Measurements from ENCODE around the gene RRM2.
A peak's percentile ranks its signal among the peaks of the same experiment; 100 is the strongest.

The RRM2 gene

DNA sequence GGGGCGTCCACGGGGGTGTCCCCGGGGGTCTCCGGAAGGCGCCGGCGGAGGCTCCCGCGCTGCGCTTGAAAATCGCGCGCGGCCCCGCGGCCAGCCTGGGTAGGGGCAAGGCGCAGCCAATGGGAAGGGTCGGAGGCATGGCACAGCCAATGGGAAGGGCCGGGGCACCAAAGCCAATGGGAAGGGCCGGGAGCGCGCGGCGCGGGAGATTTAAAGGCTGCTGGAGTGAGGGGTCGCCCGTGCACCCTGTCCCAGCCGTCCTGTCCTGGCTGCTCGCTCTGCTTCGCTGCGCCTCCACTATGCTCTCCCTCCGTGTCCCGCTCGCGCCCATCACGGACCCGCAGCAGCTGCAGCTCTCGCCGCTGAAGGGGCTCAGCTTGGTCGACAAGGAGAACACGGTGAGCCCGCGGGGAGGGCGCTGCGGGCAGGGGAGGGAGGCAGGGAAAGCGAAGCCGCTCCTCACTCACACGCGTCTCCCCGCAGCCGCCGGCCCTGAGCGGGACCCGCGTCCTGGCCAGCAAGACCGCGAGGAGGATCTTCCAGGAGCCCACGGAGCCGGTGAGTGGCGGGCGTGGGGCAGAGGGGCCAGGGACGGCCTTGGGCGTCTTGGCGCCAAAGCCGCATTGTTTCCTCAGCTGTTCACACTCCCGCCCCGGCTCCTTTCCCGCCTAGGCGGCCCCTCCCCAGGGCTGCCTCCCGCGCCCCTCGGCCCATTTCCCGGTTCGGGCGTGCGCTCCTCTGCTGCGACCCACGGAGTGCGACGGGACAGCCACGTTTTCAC lies at the start of gene RRM2:
RRM2 (plus strand) TSS at position 240 of the 781 bp plus-strand sequence; CDS start at position 300, 60 bp downstream.
- DNase-seq: peak; percentile 81

DNA sequence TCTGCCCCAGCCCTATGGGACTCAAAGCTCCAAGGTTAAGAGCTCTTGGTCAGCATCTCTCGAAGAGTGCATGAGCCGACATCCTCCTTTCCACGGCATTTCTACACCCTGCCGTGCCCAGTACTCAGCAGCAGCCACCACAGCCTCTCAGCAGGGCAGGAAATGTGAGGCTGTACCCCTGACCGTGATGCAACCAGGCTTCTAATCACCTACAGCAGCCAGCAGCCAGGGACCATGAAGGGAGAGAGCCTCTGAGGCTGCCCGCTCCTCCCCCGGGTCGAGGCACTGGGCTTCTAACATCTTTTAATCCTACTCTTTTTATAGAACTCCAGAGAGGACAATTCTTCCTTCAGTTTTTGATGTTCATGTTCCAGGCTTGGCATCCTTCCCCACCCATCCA lies 48.8 kb upstream of the RRM2 start:
- no peak for DNase-seq

DNA sequence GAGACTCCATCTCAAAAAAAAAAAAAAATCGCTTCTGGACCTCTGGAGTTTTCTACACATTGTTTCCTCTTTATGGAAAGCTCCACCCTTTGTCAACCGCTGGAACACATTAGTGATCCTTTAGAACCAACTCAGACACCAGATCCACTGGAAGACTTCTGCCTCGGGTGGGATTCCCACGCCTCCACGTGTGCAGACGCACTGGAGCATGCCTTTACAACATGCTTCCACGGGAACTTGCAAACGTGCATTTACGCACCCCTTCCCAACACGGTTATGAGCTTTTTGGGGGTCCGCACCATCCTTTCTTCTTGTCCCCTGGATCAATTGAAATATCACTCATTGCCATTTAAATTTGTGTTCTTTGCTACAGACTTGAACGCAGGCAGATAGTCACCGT lies 47.4 kb upstream of the RRM2 start:
- DNase-seq: no peak

DNA sequence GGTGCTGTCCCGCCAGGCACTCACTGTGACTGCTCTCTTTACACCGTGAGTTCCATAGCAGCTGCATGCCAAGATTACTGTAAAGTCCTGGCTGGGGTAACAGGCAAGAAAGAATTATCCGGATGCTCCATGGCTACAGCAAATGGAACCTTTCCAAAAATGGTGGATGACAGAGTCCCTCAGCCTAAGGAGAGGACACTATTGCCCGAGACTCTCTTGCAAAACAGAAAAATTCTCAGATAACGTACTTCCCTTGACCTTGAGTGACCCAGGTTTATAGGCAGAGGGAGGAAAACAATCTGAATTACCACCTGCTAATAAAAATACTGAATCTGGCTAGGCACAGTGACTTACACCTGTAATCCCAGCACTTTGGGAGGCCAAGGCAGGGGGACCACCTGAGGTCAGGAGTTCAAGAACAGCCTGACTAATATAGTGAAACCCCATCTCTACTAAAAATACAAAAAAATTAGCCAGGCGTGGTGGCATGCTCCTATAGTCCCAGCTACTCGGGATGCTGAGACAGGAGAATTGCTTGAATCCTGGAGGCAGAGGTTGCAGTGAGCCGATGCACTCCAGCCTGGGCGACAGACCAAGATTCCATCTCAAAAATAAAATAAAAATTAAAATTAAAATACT lies 46.8 kb upstream of the RRM2 start:
- DNase-seq: no peak

DNA sequence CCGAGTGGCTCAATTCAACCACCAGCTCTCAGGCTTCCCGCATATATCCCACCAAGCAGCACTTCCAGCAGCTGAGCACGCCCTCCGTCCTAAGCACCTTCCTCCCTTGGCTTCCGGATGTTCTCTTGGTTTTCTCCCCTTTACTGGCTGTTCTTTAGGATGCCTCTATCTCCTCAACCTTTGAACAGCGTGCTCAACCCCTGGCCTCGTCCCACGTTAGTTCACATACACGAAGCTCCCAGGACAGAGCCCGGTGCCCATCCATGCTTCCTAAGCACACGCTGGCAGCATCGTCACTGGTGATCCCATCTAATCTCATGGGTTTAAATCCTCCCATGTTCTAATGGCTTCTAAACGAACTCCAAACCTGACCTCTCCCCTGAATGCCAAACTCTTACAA lies 46.0 kb upstream of the RRM2 start:
- DNase-seq: no peak

DNA sequence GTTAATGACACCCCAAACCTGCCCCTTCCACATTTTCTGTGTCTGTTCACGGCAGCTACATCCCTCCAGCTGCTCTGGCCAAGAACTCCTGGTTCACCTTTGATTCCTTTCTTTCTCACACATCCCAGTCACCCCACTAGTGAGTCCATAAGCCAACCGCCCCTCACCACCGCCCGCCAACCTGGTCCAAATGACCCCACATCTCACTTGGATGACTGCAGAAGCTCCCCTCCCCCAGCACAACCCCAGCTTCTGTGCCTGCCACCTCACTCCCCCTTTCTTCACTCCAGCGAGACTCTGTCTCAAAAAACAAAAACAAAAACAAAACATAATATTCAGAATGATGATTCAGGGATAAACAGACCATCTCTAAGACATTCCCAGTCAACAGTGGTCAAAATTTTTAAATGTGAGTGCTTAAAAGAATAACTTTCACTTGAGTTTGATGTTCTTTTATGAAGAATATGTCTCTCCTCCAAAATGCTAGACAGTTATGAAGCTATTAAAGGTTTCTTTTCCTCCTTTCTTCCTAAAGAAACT lies 45.5 kb upstream of the RRM2 start:
- DNase-seq: no peak

DNA sequence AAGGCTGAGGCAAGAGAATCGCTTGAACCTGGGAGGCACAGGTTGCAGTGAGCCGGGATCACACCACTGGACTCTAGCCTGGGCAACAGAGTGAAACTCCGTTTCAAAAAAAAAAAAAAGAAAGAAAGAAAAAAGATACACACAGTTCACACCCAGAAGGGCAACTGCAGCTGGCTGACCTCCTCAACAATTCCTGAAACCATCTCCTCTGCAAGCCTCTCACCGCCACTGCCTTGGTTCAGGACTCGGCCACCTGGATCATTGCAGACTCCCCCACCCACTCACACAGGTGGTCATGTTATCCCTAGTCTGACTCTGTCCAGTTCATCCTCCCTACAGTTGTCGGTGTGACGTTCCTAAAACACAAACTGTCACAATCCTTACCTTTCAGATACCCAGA lies 44.5 kb upstream of the RRM2 start:
- no peak for DNase-seq

DNA sequence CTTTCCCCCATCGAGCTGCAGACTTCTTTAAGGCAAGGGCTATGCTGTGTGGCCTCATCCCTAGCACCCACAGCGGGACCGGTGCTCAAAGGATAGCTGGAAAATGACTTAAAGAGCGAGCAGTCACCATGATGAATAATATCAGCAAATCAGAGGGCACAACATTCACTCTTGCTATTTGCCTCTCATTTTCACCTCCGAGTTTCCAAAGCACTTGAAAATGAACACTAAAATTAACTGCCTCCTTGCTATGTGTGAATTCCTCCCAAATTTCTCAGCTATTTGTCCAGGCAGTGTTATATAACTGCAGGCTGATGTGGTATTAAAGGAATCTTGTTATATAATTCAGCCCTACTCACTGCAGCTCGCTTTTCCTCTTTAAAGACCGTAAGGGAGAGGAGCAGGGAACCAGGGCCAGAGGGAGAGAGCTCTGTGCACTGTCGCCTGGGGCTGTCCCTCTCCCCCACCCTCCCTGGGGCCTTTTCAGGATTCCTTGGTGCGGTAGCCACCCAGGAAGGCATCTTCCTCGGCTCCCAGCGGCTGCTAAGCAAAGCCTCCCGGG lies 43.8 kb upstream of the RRM2 start:
- no peak for DNase-seq

DNA sequence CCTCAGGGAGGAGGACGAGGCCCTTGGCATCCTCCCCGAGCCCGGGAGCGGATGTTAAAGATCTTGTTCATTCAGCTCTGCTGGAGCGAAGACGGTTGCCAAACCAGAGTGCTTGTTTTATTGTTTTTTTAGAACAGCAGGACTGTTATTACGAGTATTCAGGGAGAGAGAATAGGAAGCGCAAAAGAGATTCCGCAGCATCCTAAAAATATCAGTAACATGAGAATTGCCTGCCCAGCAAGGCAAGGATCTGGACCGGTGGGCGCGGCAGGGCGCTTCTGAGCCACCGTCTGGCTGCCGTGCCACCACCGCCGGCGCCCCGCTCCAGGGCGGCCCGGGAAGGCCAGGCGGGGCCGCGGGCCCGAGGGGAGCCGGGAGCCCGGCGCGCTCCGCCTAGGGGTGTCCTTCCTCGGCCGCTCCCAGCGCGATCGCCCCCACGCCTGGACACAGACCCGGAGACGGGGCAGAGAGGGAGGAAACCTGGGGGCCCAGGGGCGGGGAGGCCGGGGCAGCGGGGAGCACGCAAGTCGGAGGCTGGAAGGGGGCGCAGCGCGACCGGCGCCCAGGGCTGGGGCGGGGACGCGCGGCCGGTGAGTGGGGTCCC lies 43.2 kb upstream of the RRM2 start:
- DNase-seq: no peak

DNA sequence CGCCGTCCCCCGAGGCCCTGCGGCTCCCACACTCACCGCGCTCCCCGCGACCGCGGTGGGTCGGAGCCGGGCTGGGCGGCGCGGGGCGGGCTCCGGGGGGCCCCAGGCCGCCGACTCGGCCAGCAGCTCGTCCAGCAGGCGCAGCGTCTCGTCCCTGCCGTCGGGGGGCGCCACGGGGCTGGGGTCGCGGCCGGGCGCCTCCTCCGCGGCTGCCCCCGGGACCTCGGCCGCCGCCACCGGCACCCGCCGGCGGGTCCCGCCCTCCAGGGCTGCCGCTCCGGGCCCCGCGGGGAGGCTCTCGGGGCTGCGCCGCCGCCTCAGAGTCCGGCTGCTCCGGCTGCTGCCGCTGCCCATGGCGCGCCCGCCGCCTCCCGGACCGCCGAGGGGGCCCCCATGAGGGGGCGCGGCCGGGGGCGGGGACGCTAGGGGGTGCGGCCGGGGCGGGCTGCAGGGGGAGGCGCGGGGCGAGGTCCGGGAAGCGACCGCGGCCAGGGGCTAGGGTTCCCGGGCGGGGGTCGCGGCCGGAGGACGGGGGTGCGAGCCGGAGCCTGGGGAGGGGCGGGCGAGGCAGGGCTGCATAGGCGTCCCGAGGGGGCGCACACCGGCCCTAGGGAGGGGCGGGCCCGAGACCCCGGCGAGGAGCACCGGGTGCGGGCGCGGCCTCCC lies 42.5 kb upstream of the RRM2 start, which contains the start of gene CYS1:
CYS1 (minus strand) TSS at position 542 of the 666 bp plus-strand sequence; CDS start at position 354, 188 bp downstream.
- no peak for DNase-seq

DNA sequence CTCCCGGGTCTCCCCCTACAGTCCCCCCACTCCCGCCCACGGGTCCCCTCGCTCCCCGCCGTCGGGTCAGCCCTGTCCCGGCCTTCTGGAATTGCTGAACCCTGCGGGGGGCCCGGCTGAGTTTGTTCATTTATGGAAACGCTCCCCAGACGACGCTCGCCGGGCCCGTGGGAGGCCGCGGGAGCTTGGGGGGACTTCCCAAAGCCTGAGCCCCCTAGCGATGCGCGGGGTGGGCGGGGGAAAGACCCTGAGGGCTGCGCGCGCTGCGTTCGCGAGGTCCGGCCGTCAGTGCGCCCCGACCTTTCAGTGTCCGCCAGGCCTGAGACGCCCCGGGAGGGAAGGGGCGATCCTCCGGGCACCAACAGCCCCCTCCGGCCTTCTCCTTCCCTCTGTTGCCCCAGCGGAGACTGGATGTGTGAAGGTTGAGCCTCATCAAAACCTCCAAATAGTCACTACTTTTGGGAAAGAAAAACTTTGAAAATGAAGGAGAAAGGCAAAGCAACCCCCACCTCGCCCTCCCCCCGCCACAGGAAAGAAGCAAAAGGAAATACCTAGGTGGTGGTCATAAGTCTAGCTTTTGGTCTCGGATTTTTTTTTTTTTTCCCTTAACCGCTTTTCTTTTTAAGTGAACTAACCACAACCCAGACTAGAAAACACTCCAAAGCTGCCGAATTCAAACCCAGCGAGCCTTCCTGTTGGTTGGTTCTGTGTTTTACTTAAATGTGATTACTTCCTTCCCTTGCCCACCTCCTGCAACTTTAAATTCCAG lies 41.8 kb upstream of the RRM2 start:
- DNase-seq: no peak

DNA sequence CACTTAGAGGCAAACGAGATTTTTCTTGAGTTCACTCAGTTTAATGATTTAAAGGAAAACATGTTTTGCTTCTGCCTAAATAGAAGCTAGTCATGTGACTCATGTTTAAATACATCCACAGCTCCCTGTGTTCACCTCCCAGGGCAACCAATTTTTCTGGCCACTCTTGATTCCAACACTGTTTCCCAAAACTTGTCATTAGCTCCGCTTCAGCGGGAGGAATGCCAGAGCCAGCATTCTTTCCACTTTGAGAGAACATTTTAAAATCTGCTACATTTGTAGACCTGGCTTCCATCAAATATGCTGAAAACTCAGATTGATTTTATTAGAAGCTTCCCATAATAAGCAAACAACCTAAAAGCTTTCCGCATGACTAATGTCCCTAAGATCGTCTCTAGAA lies 39.5 kb upstream of the RRM2 start:
- no peak for DNase-seq

DNA sequence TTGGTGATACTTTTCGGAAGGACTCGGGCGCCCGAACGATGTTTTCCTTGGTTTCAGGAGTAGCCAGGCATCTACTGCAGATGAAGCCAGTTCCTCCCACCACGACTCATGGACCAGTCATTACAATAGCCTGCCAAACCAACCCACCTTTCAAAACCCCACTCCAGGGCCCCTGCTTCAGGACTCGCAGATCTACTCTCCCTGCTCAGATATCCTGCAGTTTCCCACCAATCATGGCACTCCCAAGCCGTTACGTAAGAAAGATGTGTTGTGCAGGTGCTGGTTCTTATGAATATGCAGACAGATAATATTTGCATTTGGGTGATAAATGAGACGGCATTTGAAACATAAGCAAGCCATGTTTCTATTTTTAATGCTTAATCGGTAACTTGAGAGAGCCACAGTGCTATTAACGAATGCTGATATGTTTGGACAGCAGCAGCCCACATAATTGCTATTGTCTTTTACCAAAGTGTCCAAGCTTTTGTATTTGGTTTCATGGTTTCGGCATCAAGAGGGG lies 38.8 kb upstream of the RRM2 start:
- no peak for DNase-seq

DNA sequence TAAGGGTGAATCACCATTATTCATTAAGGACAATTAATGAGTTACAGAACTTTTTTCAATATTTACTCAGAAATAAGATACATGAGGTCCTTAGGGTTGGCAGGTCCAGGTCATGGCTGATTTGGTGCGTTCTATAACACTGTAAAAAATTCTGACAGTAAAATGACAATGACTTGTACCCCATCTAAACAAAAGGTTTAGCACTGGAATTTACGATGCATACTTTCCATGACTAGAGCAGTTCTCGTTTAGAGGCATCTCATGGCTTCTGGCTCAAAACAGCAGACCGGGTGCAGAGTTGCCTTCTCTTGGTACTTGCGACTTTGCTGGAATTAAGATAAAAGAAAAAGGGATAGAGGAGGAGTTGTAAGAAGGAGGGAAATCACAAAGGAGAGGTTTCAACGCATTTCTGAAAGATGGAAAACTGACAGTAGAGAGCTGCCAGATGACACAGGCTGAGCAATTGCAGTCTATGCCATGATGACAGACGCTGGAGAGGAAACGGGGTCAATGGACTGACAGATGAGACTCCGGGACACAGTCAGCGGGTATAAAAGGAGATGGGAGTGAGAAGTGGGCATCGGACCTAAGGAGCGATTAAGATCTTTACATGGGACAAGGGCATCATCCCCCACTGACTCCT lies 38.2 kb upstream of the RRM2 start:
- no peak for DNase-seq

DNA sequence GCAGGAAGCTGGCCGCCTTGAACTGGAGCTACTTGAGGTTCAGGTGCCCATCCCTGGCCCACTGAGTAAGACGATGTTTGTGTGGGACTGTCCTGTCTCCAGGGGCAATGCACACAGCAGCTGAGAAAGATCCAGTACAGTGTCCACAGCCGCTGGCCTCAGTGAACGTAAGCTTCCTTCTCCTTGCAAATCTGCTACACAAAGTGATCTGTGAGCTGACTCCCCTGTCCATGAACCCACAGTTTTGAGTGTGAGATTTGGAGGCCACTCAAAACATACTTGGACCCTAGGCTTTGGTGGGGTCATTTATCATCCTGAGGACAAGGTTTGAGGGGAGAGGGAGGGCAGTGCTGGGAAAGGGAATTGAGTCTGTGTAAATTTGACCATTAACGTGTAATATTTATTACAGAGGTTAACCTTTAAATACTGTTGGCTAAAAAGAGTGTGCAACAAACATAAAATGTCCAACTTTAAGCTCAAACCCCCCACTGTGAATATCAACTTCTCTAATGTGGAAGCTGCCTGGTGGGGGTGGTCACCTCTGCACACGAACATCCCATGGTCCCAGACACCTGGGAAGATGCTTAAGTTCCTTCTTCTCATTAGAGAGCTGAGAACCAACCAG lies 37.4 kb upstream of the RRM2 start:
- no peak for DNase-seq

DNA sequence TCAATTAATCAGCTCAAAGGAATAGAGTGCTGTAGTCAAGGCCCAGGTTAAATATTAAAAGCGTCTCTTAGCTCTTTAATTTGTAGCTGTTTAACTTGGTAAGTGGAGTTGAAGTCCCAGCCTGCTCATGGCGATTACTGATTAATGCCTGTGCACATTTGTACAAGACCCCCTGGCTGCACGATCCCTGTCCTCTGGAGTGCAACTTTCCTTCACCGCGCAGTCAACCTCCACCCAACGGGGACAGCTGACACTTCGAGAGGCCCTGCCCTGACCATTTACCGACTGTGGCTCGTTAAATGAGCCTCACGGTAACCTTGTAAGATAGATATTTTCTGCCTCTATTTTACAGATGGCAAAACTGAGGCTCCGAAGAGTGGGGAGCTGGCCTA lies 36.9 kb upstream of the RRM2 start:
- DNase-seq: no peak

DNA sequence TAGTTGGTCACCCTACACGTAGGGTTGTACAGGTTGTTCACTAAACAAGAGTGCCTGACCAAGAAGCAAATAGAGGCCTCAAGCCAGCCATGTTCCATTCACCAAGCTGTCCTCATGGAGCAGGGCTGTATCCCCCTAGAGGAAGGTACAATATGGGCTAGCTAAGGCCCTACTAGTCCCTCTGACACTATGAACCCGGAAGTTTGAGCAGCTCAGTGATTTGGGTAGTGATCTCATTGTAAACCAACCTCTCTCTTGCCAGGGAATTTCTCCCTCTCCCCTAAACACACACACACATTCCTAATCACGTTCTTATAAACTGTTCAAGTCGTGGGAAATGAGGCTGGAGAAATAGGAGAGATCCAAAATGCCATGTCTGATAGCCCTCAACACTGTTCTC lies 35.6 kb upstream of the RRM2 start:
- DNase-seq: no peak

DNA sequence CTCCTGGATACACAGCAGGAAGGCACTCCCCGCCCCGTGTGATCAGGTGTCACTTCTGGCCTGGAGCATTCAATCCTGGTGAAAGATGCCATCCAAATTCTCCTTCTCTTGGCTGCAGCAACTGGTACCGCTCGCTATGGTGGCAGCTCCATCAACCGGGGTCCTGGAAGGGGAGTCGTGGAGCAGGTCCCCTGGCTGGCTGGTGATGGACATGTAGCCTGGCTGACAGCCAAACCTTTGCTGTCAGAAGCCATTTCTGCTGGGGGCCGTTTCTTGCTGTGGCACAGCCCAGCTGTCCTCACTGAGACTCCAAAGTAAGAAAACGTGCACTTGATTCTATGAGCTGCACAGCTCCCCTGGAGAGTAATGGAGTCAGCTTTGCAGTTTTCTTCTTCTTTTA lies 35.2 kb upstream of the RRM2 start:
- no peak for DNase-seq

DNA sequence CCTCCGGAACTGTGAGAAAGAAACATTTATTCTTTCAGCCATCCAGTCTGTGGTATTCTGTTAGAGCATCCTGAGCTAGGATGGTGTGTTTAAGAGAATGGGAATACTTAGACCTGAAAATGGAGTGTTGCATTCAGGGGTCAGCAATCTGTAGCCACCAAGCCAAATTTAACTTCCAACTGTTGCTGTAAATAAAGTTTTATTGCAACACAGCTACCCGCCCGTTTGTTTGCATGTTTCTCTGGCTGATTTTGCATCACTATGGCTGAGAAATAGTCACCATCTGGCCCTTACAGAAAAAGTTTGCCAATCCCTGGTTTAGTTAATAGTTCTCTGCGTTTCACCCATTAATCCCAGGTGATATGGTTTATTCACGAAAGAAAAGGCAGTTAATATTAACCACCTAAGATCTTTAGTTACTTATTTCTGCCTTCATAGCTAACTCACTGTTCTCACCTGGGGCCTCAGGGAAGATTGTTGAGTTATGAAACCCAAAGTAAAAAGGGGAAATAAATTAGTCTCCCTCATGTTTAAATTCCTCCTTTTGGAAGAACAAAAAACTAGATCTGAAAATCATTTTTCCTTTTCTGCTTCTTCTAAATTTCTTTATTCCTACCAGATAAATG lies 32.9 kb upstream of the RRM2 start:
- DNase-seq: no peak

DNA sequence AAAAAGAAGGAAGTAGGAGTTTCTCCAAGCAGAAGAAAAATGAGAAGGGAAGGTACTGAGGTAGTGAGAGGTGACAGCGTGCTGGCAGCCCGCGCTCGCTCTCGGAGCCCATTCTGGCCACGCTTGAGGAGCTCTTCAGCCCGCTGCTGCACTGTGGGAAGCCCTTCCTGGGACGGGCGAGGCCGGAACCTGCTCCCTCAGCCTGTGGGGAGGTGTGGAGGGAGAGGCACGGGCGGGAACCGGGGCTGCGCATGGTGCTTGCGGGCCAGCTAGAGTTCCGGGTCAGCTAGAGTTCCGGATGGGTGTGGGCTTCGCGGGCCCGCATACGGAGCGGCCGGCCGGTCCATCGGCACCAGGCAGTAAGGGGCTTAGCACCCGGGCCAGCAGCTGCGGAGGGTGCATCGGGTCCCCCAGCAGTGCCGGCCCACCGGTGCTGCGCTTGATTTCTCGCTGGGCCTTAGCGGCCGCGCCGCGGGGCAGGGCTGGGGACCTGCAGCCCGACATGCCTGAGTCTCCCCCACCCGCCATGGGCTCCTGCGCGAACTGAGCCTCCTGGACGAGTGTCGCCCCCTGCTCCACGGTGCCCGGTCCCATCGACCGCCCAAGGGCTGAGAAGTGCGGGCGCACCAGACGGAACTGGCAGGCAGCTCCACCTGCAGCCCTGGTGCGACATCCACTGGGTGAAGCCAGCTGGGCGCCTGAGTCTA lies 31.2 kb upstream of the RRM2 start:
- DNase-seq: no peak
